ENCODE data around the gene CMTM2.
A peak's percentile ranks its signal among the peaks of the same experiment; 100 is the strongest.
"Not testable (repeated sequence)": the region's sequence is repeated elsewhere in the genome, so short reads cannot be mapped to it uniquely, and the experiment has no call there.

CMTM2 gene

GRCh38 chr16:66610111-66610820, 31.0 kb downstream of the CMTM2 start:
- DNase-seq, result no peak

- not testable (repeated sequence) for DNase-seq
Observed at GRCh38 chr16:66611911-66612310, 32.6 kb downstream of the CMTM2 start.

- DNase-seq, result no peak
Observed at GRCh38 chr16:66612422-66612821, 33.2 kb downstream of the CMTM2 start.

GRCh38 chr16:66614161-66614802, 35.0 kb downstream of the CMTM2 start:
- DNase-seq, result no peak

GRCh38 chr16:66616169-66616568, 36.9 kb downstream of the CMTM2 start:
- no peak for DNase-seq

- DNase-seq, result no peak
Observed at GRCh38 chr16:66616592-66616991, 37.3 kb downstream of the CMTM2 start.

- no peak for DNase-seq
Observed at GRCh38 chr16:66617010-66617434, 37.8 kb downstream of the CMTM2 start.

- DNase-seq, result no peak
Observed at GRCh38 chr16:66617728-66618127, 38.5 kb downstream of the CMTM2 start.

GRCh38 chr16:66618588-66619375, 39.5 kb downstream of the CMTM2 start:
- DNase-seq, result no peak

- DNase-seq, result peak; percentile 17 to 20
Observed at GRCh38 chr16:66619534-66620428, 40.5 kb downstream of the CMTM2 start.

- no peak for DNase-seq
Observed at GRCh38 chr16:66620429-66620795, 41.1 kb downstream of the CMTM2 start.

GRCh38 chr16:66621973-66622372, 42.7 kb downstream of the CMTM2 start:
- no peak for DNase-seq

GRCh38 chr16:66622863-66623262, 43.6 kb downstream of the CMTM2 start:
- no peak for DNase-seq

- no peak for DNase-seq
Observed at GRCh38 chr16:66623755-66624154, 44.5 kb downstream of the CMTM2 start.

GRCh38 chr16:66627611-66628378, 48.5 kb downstream of the CMTM2 start:
- DNase-seq, result not testable (repeated sequence)

- DNase-seq, result no peak
Observed at GRCh38 chr16:66629856-66630255, 50.6 kb downstream of the CMTM2 start.

GRCh38 chr16:66630561-66631260, 51.4 kb downstream of the CMTM2 start:
- DNase-seq, result not testable (repeated sequence)

GRCh38 chr16:66631558-66631957, 52.3 kb downstream of the CMTM2 start:
- not testable (repeated sequence) for DNase-seq

GRCh38 chr16:66634527-66635196, 55.4 kb downstream of the CMTM2 start:
- DNase-seq, result no peak

GRCh38 chr16:66635406-66635805, 56.1 kb downstream of the CMTM2 start:
- DNase-seq, result no peak

- DNase-seq, result no peak
Observed at GRCh38 chr16:66636199-66636598, 56.9 kb downstream of the CMTM2 start.
